ENCODE data around the gene OPN4. TPM values are rescaled to one million over a fixed set of nuclear protein-coding genes. Genes with fewer than 3 reads are reported as not detected.

Gene OPN4
- total RNA-seq, 2 donors from 2014 or later: not detected

DNA sequence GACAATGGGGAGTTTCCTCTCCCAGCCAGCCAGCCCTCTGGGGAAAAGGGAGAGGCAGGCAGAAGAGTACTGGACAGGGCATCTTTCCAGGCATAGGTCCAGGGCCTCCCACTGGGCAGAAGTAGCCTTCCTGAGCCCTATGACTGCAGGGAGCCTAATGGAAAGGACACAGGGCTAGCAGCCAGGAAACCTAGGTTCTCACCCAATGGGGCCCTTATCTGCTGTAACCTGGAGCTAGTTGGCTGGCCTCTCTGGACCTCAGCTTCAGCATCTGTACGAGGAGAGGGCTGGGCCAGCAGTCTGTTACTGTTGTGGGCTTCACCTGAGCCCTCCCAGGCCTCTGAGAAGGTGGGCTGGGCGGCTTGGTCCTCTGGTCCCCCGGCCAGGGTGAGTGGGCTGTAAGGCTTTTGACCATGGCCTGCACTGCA is 36.3 kb downstream of the OPN4 start:
- no peak for DNase-seq (ENCODE audit: low spot score)
- intact Hi-C loops (cut with DNase I): loop anchor here (5.0 kb wide), 2 partner anchors 207 to 212 kb away; no protein-coding TSS in a partner anchor

DNA sequence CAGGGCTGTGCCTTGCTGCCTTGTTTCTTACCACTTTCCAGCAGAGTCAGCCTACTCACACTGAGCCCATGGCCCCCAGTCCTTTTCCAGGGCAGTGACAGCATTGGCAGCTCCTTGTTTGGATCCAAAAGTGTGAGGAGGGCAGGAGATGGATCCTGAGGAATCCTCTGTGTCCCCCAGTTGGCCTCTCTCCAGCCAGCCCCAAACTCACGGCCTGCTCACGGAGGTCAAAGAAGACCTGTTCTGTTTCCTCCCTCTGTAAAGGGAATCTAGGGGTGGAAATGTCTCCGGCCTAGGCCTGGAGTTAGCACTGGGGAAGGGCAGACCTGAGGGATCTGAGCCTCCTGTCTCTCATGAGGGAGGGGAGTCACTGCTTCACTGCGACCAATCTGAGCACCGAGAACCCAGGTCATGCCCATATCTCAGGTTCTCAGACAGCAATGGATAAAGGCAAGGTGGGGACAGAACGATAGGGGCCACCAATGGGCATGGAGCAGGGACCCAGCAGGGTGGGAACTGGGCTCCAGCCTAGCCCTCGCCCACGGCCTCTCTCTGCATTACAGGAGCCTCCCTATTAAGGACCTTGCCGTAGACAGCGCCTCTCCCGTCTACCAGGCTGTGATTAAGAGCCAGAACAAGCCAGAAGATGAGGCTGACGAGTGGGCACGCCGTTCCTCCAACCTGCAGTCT is 37.1 kb downstream of the OPN4 start:
- intact Hi-C loops (cut with DNase I): loop anchor here (5.0 kb wide), 2 partner anchors 206 to 211 kb away; no protein-coding TSS in a partner anchor
- DNase-seq (ENCODE audit: low spot score): no peak

DNA sequence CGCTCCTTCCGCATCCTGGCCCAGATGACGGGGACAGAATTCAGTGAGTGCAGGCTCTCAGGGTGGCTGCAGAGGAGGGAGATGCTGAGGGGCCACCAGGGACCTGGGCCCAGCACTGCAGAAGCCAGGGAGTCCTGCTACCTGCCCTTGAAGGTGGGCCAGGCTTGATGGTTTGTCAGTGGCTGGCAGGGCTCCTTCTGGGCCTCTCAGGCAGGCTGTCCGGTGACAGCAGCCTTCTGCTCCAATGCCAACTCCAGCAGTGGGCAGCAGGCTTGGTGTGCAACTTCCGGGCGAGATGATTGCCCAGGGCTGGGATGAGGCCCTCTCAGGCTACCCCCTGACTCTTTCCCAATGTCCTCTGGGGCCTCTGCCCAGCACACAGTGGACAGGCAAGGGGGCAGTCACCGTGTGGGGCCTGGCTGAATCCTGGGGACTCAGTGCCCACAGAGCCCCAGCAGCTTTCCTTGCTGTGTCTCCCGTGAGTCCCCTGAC is 37.7 kb downstream of the OPN4 start:
- intact Hi-C loops (cut with DNase I): loop anchor here (5.0 kb wide), 2 partner anchors 205 to 210 kb away; no protein-coding TSS in a partner anchor
- DNase-seq (ENCODE audit: low spot score): no peak

GRCh38 chr10:86692664-86693063 is 38.3 kb downstream of the OPN4 start:
- intact Hi-C loops (cut with DNase I): loop anchor here (5.0 kb wide), 2 partner anchors 205 to 210 kb away; no protein-coding TSS in a partner anchor

DNA sequence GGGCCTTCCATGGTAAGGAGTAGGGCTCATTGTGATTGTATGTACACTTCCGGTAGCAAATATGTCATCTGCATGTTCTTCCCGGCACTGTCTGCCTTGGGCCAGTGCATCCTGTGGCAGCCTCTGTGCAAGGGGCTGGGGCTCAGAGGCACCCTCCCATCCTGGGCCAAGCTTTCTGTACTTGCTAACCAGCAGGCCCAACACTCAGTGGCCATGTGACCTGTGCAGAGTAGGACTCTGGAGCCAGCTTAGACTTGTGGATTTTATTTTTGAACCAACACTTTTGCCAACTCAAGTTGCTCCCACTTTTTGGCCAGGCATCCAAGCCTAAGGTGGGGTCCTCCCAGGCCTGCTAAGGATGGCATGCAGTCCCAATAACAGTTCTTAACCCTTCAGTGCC is 38.9 kb downstream of the OPN4 start:
- DNase-seq (ENCODE audit: low spot score): no peak
- intact Hi-C loops (cut with DNase I): loop anchor here (5.0 kb wide), 2 partner anchors 204 to 209 kb away; no protein-coding TSS in a partner anchor

More at GRCh38 chr10:86692664-86693063, 38.3 kb downstream of the OPN4 start:
- DNase-seq (ENCODE audit: low spot score): no peak

- intact Hi-C loops (cut with DNase I): loop anchor here (5.0 kb wide), 2 partner anchors 203 to 208 kb away; no protein-coding TSS in a partner anchor
- no peak for DNase-seq (ENCODE audit: low spot score)
Measured at GRCh38 chr10:86693721-86694369, 39.5 kb downstream of the OPN4 start.

DNA sequence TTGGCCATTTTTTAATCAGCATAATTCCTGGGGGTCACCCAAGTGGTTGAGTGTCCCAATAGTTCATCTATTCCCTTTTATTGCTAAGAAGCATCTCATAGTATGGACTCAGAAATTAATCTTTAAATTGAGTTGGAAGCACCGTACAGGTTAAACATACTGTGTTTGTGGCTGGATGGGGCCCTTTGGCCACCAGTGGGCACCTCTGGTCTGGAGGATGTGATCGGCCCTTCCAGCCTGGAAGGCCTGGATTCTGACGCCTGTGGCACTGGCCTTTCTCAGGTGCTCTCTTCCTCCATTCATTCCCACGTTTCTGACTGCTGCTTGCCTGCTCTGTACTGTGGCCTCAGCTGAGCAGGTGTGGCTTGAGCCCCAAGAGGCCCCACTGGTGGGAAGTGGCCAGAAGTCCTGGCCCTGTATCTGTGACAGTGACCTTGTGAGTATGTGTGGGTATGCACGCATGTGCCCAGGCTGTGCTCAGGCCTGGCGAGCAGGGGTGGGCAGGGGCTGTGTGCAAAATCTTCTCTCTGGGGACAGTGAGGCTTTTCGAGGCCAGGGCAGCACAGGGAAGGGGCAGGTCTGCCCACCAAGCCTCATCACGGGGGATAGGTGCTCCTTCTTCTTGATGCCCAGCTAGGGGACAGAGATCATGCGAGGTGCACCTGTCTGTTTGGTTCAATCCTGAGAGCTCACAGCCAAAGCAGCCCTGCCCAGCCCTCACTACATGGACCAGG is 44.0 kb downstream of the OPN4 start:
- intact Hi-C loops (cut with DNase I): no loop called here
- no peak for DNase-seq (ENCODE audit: low spot score)

- no peak for DNase-seq (ENCODE audit: low spot score)
- intact Hi-C loops (cut with DNase I): no loop called here
Measured at GRCh38 chr10:86699125-86699524, 44.8 kb downstream of the OPN4 start.

- intact Hi-C loops (cut with DNase I): no loop called here
- DNase-seq (ENCODE audit: low spot score): no peak
Measured at GRCh38 chr10:86699541-86699940, 45.2 kb downstream of the OPN4 start.

DNA sequence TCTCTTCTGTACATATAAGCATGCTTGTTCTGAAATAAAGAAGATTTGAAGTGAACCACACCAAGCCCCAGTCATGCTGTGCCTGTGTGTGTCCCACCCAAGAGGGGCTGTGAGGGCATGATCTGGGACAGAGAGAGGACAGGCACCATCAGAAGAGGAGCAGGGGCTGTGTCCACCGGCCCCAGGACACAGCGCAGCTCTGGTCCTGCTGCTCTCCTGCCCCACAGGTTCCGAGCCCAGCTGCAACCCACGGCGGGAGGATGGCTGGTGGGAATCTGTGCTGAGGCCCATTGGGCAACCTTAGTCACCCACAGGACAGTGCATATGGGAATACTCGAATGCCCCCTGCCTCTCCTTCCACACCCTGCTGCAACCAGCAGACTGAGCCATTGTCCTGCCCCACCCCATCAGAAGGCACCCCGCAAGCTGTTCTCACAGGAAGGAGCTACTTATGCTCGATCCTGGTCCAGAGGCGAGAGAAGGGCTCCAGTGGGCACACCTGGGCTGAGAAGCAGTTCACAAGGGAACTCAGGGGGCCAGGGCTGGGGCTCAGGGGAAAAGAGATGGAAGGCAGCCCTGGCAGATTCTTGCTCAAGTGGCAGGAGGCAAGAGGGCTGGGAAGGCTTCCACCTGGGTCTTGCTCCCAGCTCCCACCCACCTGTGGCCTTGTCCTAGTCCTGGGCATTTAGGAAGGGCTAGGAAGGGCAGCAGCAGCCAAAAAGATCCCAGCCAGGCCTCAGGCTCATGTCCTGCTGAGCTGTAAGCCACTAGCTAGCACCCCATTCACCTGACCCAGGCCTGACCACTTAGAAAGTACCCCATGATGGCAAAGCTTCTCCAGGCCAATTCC is 45.9 kb downstream of the OPN4 start:
- no peak for DNase-seq (ENCODE audit: low spot score)
- intact Hi-C loops (cut with DNase I): no loop called here

DNA sequence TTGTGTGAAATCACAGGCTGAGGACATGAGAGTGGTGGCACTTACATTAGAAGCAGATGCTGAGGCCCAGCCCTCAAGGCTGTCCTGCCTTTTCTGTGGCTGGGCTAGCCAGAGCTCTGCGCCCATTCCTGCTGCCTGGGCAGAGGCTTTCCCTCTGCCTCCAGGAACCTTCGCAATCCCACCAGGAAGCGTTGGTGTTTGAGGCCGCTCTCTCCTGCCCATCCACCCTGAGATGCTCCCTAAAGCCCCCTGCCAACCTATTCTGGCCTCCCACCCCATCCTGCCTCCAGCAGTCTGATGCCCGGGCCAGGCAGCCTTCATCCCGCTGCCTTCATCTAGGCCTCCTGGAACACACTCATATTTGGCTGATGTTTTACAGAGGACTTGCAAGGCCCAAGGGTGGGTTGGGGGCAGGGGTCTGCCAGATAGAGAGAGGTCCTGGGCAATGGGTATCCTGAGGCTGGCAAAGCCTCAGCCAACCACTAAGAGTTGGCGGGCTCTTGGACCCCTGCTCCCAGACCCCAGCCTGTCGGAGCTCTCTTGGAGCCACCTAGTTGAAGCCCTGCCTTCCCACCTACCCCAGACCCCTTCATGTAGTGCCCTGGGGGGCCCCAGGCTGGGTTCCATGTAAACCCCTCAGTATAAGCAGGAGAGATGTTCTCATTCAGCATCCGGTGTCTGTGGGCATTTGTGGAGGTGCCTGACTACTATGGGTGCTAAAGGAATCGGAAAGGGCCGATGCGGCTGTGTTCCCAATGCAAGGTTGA is 46.7 kb downstream of the OPN4 start:
- DNase-seq (ENCODE audit: low spot score): no peak

GRCh38 chr10:86703176-86703575 is 48.8 kb downstream of the OPN4 start:
- no peak for DNase-seq (ENCODE audit: low spot score)
- intact Hi-C loops (cut with DNase I): no loop called here

More for the DNA sequence above, 46.7 kb downstream of the OPN4 start:
- intact Hi-C loops (cut with DNase I): no loop called here

- DNase-seq (ENCODE audit: low spot score): no peak
- intact Hi-C loops (cut with DNase I): loop anchor here in 1 of 2 donors (5.0 kb wide), 1 partner anchor 182 kb away; no protein-coding TSS in a partner anchor
Measured at GRCh38 chr10:86705139-86705538, 50.8 kb downstream of the OPN4 start.

- no peak for DNase-seq (ENCODE audit: low spot score)
- intact Hi-C loops (cut with DNase I): loop anchor here in 1 of 2 donors (5.0 kb wide), 1 partner anchor 181 kb away; no protein-coding TSS in a partner anchor
Measured at GRCh38 chr10:86705905-86706304, 51.6 kb downstream of the OPN4 start.

DNA sequence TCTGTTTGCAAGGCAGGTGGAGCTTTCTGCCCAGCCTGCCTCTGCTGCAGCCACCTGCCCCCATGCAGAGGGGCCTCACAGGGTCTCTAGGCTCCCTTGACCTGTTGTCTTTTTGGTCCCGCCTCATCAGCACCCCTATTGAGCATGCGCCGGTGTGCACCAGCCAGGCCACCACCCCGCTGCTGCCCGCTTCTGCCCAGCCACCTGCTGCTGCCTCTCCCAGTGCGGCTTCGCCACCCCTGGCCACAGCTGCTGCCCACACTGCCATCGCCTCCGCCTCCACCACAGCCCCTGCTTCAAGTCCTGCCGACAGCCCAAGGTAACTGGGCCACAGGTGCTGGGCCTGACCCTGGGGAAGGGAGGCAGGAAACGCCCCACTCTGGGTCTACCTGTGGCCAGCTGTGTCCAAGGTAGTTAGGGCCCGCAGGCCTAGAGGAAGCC is 52.1 kb downstream of the OPN4 start:
- intact Hi-C loops (cut with DNase I): loop anchor here in 1 of 2 donors (5.0 kb wide), 1 partner anchor 181 kb away; no protein-coding TSS in a partner anchor

GRCh38 chr10:86706977-86707376 is 52.6 kb downstream of the OPN4 start:
- peak; percentile 3 for DNase-seq (ENCODE audit: low spot score)
- intact Hi-C loops (cut with DNase I): loop anchor here in 1 of 2 donors (5.0 kb wide), 1 partner anchor 180 kb away; no protein-coding TSS in a partner anchor

More for the DNA sequence above, 52.1 kb downstream of the OPN4 start:
- peak; percentile 77 for DNase-seq (ENCODE audit: low spot score)

- intact Hi-C loops (cut with DNase I): loop anchor here in 1 of 2 donors (5.0 kb wide), 1 partner anchor 180 kb away; no protein-coding TSS in a partner anchor
- peak; percentile 71 for DNase-seq (ENCODE audit: low spot score)
Measured at GRCh38 chr10:86707505-86707904, 53.2 kb downstream of the OPN4 start.

All from posterior vena cava (tissue), 2 donors.